ENCODE measurements around the gene PIGK. TPM values are rescaled to one million over a fixed set of nuclear protein-coding genes. Genes with fewer than 3 reads are reported as not detected.

Gene PIGK
- 15.7 and 21.5 TPM in 2 replicates for total RNA-seq (2021)
- Bru-seq, nascent RNA, result percentile 58 among the genes with signal in this experiment
- BruChase-seq, experiment 1, labeled RNA remaining after a 2-hour chase, result percentile 54 among the genes with signal in this experiment
- BruChase-seq, experiment 2, labeled RNA remaining after a 6-hour chase, result percentile 52 among the genes with signal in this experiment
- long read RNA-seq, full-length matches to known transcripts, result 49 of 56 reads
- long read RNA-seq, partial matches to known transcripts, result 0 of 56 reads
- long read RNA-seq, other reads (novel, unspliced or antisense), result 7 of 56 reads

DNA sequence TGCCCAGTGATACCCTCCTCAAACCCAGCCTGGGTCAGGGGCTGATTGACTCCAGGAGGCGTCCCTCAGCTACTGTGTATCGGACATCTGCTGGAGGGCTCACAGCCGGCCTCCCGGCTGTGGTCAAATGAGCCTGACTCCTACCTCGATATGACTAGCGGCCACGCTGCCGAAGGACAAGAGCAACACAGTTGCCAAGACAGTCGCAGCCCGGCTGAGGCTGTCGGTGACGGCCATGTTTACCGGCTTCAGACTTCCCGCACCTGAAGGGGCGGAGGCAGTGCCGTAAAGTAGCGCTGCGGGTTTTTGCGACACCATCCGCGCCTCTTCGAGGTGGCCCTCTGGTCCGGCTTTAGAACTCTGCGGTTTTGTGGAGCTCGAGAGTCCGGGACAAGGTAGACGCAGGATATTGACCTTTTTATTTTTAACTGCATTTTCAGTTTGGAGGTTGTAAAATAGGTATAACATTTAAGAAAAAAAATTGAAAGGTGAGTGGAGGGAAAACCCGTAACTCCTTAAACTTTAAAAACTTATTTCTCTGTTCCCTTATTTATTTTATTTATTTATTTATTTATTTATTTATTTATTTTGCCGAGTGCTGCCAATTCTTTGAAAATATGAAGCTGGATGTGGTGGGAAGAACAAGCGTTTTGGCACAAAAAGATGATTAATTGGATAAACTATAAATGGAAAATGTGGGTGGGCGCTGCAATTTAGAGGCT, at the start of gene PIGK:
Gene PIGK (minus strand): TSS at position 265 of the 722 bp plus-strand sequence. CDS start 28 bp downstream, at position 237.
- intact Hi-C loops (cut with micrococcal nuclease; ENCODE audit: unreplicated experiment), result no loop called here
- Histone ChIP-seq H3K27me3 (ENCODE audit: insufficient read depth, low read depth) (no peaks in the 10 kb centered on the region), H3K27ac (peak within 1 kb of the TSS; percentile 62), H4K20me1 (ENCODE audit: insufficient read depth) (no peaks in the 10 kb centered on the region), H3K4me2 (peak within 1 kb of the TSS; percentile 85), H3K9me3 (ENCODE audit: insufficient read depth, low read depth) (no peaks in the 10 kb centered on the region), H2AFZ (peak within 1 kb of the TSS; percentile 100), H3K9me2 (ENCODE audit: insufficient read depth) (no peaks in the 10 kb centered on the region), H3K36me3 (ENCODE audit: low read depth) (no peaks in the 10 kb centered on the region), H3F3A (ENCODE audit: insufficient read depth, low read depth) (peaks cover 5% of the 10 kb centered on the region; the same call in 1 of the 2 replicates), H3K4me1 (replicated peaks; ENCODE audit: insufficient read depth) (peaks cover 18% of the 10 kb centered on the region), H3K4me3 (peak within 1 kb of the TSS; percentile 86), H3K79me2 (ENCODE audit: low read depth) (peaks cover 22% of the 10 kb centered on the region; the same call in 1 of the 2 replicates)
- BruUV-seq (replicated peaks), result no TSS peak
- DNase-seq, result peak; percentile 86 to 90
- no peak for TF ChIP-seq EZH2 (IDR thresholded peaks at IDR 0.05; ENCODE audit: low read depth)
- TF ChIP-seq, protein P1, sequence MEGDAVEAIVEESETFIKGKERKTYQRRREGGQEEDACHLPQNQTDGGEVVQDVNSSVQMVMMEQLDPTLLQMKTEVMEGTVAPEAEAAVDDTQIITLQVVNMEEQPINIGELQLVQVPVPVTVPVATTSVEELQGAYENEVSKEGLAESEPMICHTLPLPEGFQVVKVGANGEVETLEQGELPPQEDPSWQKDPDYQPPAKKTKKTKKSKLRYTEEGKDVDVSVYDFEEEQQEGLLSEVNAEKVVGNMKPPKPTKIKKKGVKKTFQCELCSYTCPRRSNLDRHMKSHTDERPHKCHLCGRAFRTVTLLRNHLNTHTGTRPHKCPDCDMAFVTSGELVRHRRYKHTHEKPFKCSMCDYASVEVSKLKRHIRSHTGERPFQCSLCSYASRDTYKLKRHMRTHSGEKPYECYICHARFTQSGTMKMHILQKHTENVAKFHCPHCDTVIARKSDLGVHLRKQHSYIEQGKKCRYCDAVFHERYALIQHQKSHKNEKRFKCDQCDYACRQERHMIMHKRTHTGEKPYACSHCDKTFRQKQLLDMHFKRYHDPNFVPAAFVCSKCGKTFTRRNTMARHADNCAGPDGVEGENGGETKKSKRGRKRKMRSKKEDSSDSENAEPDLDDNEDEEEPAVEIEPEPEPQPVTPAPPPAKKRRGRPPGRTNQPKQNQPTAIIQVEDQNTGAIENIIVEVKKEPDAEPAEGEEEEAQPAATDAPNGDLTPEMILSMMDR (conservative IDR thresholded peaks at IDR 0.05), result no peak
- ChIA-PET CTCF (no interaction called here), POLR2A (ENCODE audit: unreplicated experiment) (no interaction called here)

DNA sequence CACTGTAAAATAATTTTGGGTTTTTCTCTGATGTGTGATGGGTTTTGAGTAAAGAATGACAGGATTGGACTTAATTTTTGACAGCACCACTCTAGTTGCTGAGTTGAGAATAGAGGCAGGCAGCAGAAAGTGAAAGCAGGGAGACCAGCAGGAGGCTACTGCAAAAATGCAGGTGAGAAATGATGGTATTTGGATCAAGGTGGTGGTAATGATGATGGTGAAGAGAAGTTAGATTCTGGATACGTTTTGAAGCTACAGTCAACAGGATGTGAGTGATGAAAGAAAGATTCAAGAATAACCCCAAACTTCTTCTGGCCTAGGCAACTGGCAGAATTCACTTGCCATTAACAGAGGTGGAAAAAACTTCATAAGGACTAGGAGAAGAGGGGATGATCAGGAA, 47.8 kb upstream of the PIGK start:
- Histone ChIP-seq H3K4me3 (no peak overlapping the region), H3K4me2 (no peak overlapping the region), H3K79me2 (ENCODE audit: low read depth) (no peaks in the 10 kb centered on the region), H3F3A (ENCODE audit: insufficient read depth, low read depth) (no peaks in the 10 kb centered on the region), H3K9me3 (ENCODE audit: insufficient read depth, low read depth) (no peaks in the 10 kb centered on the region), H3K4me1 (replicated peaks; ENCODE audit: insufficient read depth) (no peaks in the 10 kb centered on the region), H3K36me3 (ENCODE audit: low read depth) (no peaks in the 10 kb centered on the region), H4K20me1 (ENCODE audit: insufficient read depth) (no peaks in the 10 kb centered on the region), H2AFZ (no peak overlapping the region), H3K9me2 (ENCODE audit: insufficient read depth) (no peaks in the 10 kb centered on the region), H3K27me3 (ENCODE audit: insufficient read depth, low read depth) (no peaks in the 10 kb centered on the region), H3K27ac (no peak overlapping the region)
- no peak for DNase-seq
- TF ChIP-seq EZH2 (IDR thresholded peaks at IDR 0.05; ENCODE audit: low read depth), result no peak
- TF ChIP-seq, protein P1 (conservative IDR thresholded peaks at IDR 0.05), result no peak
- intact Hi-C loops (cut with micrococcal nuclease; ENCODE audit: unreplicated experiment), result no loop called here
- BruUV-seq (replicated peaks), result no TSS peak
- CTCF ChIA-PET, result no interaction called here
- POLR2A ChIA-PET (ENCODE audit: unreplicated experiment), result no interaction called here

DNA sequence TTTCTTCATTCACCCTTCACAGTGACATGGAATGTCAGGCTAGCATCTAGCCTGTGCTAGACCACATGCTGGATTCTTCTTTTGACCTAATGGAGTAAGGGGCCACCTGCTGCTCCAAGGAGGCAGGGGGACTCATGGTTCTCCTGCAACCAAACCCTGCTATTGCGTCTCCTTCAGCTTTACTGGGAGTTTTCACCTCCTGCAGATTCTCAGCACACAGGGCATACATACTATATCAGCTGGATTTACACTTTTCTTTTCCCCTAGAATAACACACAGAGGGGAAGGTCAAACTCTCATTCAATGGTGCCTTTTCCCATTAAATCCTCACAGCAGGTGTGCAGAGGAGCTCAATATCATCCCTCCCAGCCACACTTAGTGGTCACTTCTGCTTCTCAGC, 46.0 kb upstream of the PIGK start:
- H2AFZ ChIP-seq, result no peak overlapping the region
- no peaks in the 10 kb centered on the region for H3K4me1 ChIP-seq (replicated peaks; ENCODE audit: insufficient read depth)
- TF ChIP-seq, protein P1 (conservative IDR thresholded peaks at IDR 0.05), result no peak
- TF ChIP-seq EZH2 (IDR thresholded peaks at IDR 0.05; ENCODE audit: low read depth), result no peak
- no peaks in the 10 kb centered on the region for H4K20me1 ChIP-seq (ENCODE audit: insufficient read depth)
- no peak overlapping the region for H3K4me2 ChIP-seq
- H3F3A ChIP-seq (ENCODE audit: insufficient read depth, low read depth), result no peaks in the 10 kb centered on the region
- ChIA-PET POLR2A (ENCODE audit: unreplicated experiment) (no interaction called here), CTCF (no interaction called here)
- H3K4me3 ChIP-seq, result no peak overlapping the region
- DNase-seq, result no peak
- no peaks in the 10 kb centered on the region for H3K36me3 ChIP-seq (ENCODE audit: low read depth)
- no peaks in the 10 kb centered on the region for H3K27me3 ChIP-seq (ENCODE audit: insufficient read depth, low read depth)
- H3K9me2 ChIP-seq (ENCODE audit: insufficient read depth), result no peaks in the 10 kb centered on the region
- H3K9me3 ChIP-seq (ENCODE audit: insufficient read depth, low read depth), result no peaks in the 10 kb centered on the region
- no TSS peak for BruUV-seq (replicated peaks)
- intact Hi-C loops (cut with micrococcal nuclease; ENCODE audit: unreplicated experiment), result no loop called here
- no peaks in the 10 kb centered on the region for H3K79me2 ChIP-seq (ENCODE audit: low read depth)
- H3K27ac ChIP-seq, result no peak overlapping the region
